Effector memory CD4-positive, alpha-beta T cell (primary cell): Measurements from ENCODE around the gene TAF5L.
"Not testable (repeated sequence)": the region's sequence is repeated elsewhere in the genome, so short reads cannot be mapped to it uniquely, and the experiment has no call there.

ENCODE experiments used
- DNase-seq, 3 donors: peaks; one replicate each; pipeline ENCODE4 v3.0.0-alpha.2; 2020
- H3K27ac ChIP-seq: 2 replicates; pipeline ENCODE4 v1.7.0; 2013; ENCODE audit warnings: mild to moderate bottlenecking, low read length, moderate library complexity; ENCODE audit not compliant: insufficient read depth, poor library complexity, severe bottlenecking
- H3K27me3 ChIP-seq: replicated peaks from 2 replicates; pipeline ENCODE4 v1.7.0; 2013; ENCODE audit warnings: mild to moderate bottlenecking, low read length; ENCODE audit not compliant: insufficient read depth, control insufficient read depth, poor library complexity, severe bottlenecking
- H3K36me3 ChIP-seq: 2 replicates; pipeline ENCODE4 v1.7.0; 2013; ENCODE audit warnings: mild to moderate bottlenecking, low read length, moderate library complexity; ENCODE audit not compliant: control insufficient read depth, insufficient read depth
- H3K4me1 ChIP-seq: 2 replicates; pipeline ENCODE4 v1.7.0; 2013; ENCODE audit warnings: low read length, mild to moderate bottlenecking; ENCODE audit not compliant: control insufficient read depth, insufficient read depth, poor library complexity, severe bottlenecking
- H3K4me3 ChIP-seq: 2 replicates; pipeline ENCODE4 v1.7.0; 2013; ENCODE audit warnings: low read length, low read depth, mild to moderate bottlenecking; ENCODE audit not compliant: insufficient read depth, poor library complexity, severe bottlenecking
- H3K9me3 ChIP-seq: 2 replicates; pipeline ENCODE4 v1.7.0; 2013; ENCODE audit warnings: mild to moderate bottlenecking, low read length, moderate library complexity; ENCODE audit not compliant: control insufficient read depth

The TAF5L gene

GRCh38 chr1:229562686-229563085 lies 63.2 kb downstream of the TAF5L start:
- no peaks in the 10 kb centered on the region for H3K36me3 ChIP-seq
- H3K27ac ChIP-seq = no peak overlapping the region
- DNase-seq = no peak
- H3K27me3 ChIP-seq = no peaks in the 10 kb centered on the region
- H3K4me1 ChIP-seq = peaks cover 5% of the 10 kb centered on the region
- no peak overlapping the region for H3K4me3 ChIP-seq
- H3K9me3 ChIP-seq = no peaks in the 10 kb centered on the region

GRCh38 chr1:229561141-229561540 lies 64.8 kb downstream of the TAF5L start:
- Histone ChIP-seq H3K4me3 (no peak overlapping the region), H3K9me3 (no peaks in the 10 kb centered on the region), H3K27me3 (no peaks in the 10 kb centered on the region), H3K36me3 (no peaks in the 10 kb centered on the region), H3K4me1 (peaks cover 12% of the 10 kb centered on the region), H3K27ac (no peak overlapping the region)
- DNase-seq = no peak

- DNase-seq, H3K4me3 ChIP-seq, H3K27ac ChIP-seq, H3K27me3 ChIP-seq, H3K9me3 ChIP-seq, H3K36me3 ChIP-seq: not testable (repeated sequence)
- peaks cover 12% of the 10 kb centered on the region for H3K4me1 ChIP-seq
Measured at GRCh38 chr1:229560124-229560523, 65.8 kb downstream of the TAF5L start.

GRCh38 chr1:229559336-229559801 lies 66.6 kb downstream of the TAF5L start:
- H3K27me3 ChIP-seq, H3K9me3 ChIP-seq, H3K36me3 ChIP-seq, DNase-seq: not testable (repeated sequence)
- Histone ChIP-seq H3K4me1 (peaks cover 12% of the 10 kb centered on the region), H3K4me3 (peak overlapping the region; percentile 95), H3K27ac (peak overlapping the region; percentile 63)

- DNase-seq = peak; percentile 68 to 78 (median 74)
- H3K36me3 ChIP-seq = no peaks in the 10 kb centered on the region
- H3K4me3 ChIP-seq = peak within 1 kb of the TSS; percentile 95
- H3K27ac ChIP-seq = peak within 1 kb of the TSS; percentile 63
- H3K9me3 ChIP-seq = no peaks in the 10 kb centered on the region
- no peaks in the 10 kb centered on the region for H3K27me3 ChIP-seq
- H3K4me1 ChIP-seq = peaks cover 12% of the 10 kb centered on the region
Measured at GRCh38 chr1:229558460-229559335, 67.2 kb downstream of the TAF5L start, which contains the start of gene ABCB10. Gene ABCB10, minus strand, starts transcription at chr1:229558707. Its CDS starts 55 bp downstream, at chr1:229558652.

GRCh38 chr1:229557913-229558414 lies 68.0 kb downstream of the TAF5L start:
- peak; percentile 1 to 10 (median 6) for DNase-seq
- H3K27me3 ChIP-seq = no peaks in the 10 kb centered on the region
- peaks cover 12% of the 10 kb centered on the region for H3K4me1 ChIP-seq
- peak overlapping the region; percentile 95 for H3K4me3 ChIP-seq
- no peaks in the 10 kb centered on the region for H3K9me3 ChIP-seq
- H3K36me3 ChIP-seq = no peaks in the 10 kb centered on the region
- H3K27ac ChIP-seq = peak overlapping the region; percentile 63

GRCh38 chr1:229557200-229557850 lies 68.6 kb downstream of the TAF5L start:
- no peak overlapping the region for H3K27ac ChIP-seq
- H3K27me3 ChIP-seq = no peaks in the 10 kb centered on the region
- DNase-seq = no peak
- H3K9me3 ChIP-seq = no peaks in the 10 kb centered on the region
- H3K4me3 ChIP-seq = peak overlapping the region; percentile 62
- H3K36me3 ChIP-seq = no peaks in the 10 kb centered on the region
- H3K4me1 ChIP-seq = peaks cover 12% of the 10 kb centered on the region

GRCh38 chr1:229554886-229555621 lies 70.9 kb downstream of the TAF5L start:
- no peak overlapping the region for H3K4me3 ChIP-seq
- no peak for DNase-seq
- no peaks in the 10 kb centered on the region for H3K36me3 ChIP-seq
- H3K9me3 ChIP-seq = no peaks in the 10 kb centered on the region
- no peaks in the 10 kb centered on the region for H3K27me3 ChIP-seq
- peaks cover 12% of the 10 kb centered on the region for H3K4me1 ChIP-seq
- no peak overlapping the region for H3K27ac ChIP-seq

GRCh38 chr1:229553621-229554130 lies 72.2 kb downstream of the TAF5L start:
- no peak for DNase-seq
- Histone ChIP-seq H3K36me3 (no peaks in the 10 kb centered on the region), H3K4me1 (peaks cover 8% of the 10 kb centered on the region), H3K4me3 (no peak overlapping the region), H3K9me3 (no peaks in the 10 kb centered on the region), H3K27ac (no peak overlapping the region), H3K27me3 (no peaks in the 10 kb centered on the region)
